Purkinje cell (primary cell): ENCODE measurements around the gene ABHD12. TPM values are rescaled to one million over a fixed set of nuclear protein-coding genes. Genes with fewer than 3 reads are reported as not detected.

Source experiments
- polyA plus RNA-seq: library from polyadenylated mRNA; unstranded; fragments of >200 nt; fragmentation: Nextera tagmentation; gene quantifications from 2 replicates; pipeline ENCODE4 v1.2.1, GENCODE V29; 2014

Gene ABHD12
- polyA plus RNA-seq, result 28.3 and 46.4 TPM in 2 replicates

DNA sequence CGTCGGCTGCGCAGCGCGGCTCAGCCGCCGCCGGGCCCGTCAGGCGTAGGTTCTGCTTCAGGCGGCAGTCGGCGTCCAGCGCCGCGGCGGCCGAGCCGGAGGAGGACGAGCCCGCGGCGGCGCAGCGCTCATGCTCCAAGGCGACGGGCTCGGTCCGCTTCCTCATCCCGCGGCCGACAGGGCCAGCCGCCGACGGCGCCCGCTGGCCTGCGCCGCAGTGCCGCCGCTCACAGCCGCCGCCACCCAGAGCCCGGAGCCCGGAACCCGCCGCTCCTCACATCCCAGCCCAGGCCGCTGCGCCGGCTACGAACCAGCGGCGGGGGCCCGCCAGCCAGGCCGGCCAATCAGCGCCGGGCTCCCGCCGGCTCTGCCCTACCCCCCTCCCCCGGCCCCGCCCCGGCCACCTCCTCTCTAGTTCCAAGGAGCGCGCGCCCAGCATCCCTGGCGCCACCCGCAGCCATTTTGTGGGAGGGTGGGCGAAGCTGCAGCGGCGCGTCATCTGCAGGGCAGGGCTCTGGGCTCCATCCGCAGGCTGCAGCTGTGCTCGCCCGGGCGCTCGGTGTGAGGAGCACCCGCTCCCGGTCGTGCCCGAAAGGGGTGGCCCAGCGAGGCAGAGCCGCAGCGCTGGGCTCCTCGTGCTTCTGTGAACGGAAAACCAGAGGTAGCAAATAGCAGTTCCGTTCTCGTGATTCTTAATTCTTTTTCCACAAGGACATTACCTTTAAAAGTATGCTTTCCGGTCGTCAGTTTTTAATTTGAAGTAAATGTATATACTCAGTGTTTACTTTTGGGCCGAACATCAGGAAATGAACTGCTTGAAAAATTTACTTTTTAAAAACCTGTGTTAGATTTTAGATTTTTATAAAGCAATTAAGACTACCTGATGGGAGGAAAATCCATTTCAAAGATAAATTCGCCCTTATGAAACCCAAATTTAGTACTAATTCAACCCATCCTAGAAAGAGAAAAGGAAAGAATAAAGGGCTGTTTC is at the start of gene ABHD12:
Gene ABHD12 (minus strand): TSS at position 298 of the 991 bp plus-strand sequence. CDS start 132 bp downstream, at position 166.

DNA sequence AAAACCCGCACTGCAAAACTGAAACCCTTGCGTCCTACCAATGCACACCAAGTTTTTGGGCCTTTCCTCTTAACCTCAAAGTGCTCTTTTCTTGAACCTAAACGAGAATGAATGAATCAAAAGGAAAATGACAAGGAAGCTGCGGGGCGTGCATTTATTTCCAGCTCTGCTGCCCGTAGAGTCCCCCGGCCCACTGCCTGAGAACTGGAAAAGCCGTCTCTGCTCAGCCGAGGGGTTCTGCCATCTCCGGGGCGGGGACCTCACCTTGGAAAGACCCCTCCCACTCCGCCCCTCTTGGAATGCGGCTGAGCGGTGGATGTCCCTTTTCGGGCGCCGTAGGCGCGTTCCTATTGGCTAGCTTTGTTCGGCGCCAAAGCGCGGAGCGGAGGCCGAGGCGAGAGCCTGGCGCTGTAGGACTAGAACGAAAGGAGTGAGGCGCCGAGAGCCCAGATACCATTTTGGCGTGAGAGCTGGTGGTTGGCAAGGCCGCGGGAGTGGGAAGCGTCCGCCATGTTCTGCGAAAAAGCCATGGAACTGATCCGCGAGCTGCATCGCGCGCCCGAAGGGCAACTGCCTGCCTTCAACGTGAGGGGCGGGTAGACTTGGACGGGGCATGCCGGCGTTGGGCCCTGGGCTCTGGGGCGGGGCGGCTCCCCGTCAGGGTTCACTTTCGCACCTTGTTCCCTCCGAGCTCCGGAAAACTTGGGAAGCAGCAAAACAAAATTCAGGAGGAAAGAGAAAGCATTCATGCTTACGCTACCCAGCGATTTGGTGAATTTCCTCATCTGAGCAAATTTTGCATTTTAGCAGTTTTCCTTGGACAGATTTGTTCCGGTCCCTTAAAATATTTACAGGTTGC is 16.9 kb upstream of the ABHD12 start, which contains the start of gene GINS1:
Gene GINS1 (plus strand): TSS at position 363 of the 859 bp plus-strand sequence. CDS start 148 bp downstream, at position 511.

Other genes starting within 250 kb of the ABHD12 start
- 9.9 and 14.3 TPM in 2 replicates for gene ENTPD6, start 195.1 kb downstream of the ABHD12 start, polyA plus RNA-seq
- gene PYGB, start 142.8 kb downstream of the ABHD12 start, polyA plus RNA-seq, result 5.8 and 8.0 TPM in 2 replicates
- gene GINS1, start 16.8 kb upstream of the ABHD12 start, polyA plus RNA-seq, result 0.40 TPM in 1 of 2 replicates, not detected in the other
- 0.27 and 1.1 TPM in 2 replicates for gene NINL, start 194.7 kb upstream of the ABHD12 start, polyA plus RNA-seq
- gene NANP, start 233.2 kb upstream of the ABHD12 start, polyA plus RNA-seq, result 0.69 and 0.93 TPM in 2 replicates